RPMI8226 (cell line): ENCODE measurements around the gene MMP28.

Source experiments
- DNase-seq: peaks from one replicate; pipeline ENCODE4 v3.0.0-alpha.2; 2015

MMP28 gene

DNA sequence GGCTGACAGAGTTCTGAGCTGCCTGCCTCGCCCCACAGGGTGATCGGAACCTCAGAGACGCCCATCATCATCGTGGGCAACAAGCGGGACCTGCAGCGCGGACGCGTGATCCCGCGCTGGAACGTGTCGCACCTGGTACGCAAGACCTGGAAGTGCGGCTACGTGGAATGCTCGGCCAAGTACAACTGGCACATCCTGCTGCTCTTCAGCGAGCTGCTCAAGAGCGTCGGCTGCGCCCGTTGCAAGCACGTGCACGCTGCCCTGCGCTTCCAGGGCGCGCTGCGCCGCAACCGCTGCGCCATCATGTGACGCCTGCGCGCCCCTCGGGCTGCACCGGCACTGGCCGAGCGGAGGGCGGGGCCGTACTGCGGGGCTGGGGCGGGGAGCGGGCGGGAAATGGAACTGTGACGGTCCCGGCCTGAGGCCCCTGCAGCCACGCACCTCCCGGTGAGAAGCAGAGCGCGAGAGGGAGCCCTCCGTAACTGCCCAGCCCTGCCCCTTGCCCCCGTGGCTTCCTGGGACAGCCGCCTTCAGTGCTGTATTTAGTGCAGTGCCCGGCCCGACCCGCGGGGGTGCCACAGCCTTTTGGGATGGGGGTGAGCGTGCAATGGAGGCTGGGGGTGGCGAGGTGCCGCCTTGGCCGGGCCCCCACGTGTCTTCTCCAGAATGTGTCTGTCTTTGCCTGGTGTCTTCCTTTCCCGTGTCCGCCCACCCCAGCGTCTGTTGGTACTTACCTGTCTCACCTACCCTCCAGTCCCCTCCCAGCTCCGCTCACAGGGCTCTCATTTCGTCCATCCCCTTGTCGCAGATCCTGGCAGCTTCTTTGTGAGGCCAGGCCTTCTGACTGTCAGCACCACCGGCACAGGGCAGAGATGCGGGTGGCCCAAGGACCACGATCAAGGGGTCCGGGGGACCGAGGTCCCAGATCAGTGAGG, 54.2 kb downstream of the MMP28 start:
- no peak for DNase-seq

DNA sequence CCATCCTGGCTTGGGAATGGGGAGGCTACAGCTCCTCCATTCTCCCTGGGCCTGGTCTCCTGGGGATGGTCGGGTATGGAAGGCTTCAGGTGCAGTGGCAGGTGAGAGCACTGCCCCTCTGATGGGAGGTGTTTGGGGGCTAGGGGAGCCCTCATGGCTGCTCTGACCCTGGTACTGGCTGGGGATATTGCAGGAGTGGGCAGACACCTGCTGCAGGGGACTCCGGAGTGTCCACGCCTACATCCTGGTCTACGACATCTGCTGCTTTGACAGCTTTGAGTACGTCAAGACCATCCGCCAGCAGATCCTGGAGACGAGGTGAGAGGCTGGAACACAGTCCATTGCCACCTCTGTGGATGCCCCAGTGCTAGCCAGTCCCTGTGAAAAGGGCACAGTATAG, 55.2 kb downstream of the MMP28 start:
- DNase-seq: no peak

DNA sequence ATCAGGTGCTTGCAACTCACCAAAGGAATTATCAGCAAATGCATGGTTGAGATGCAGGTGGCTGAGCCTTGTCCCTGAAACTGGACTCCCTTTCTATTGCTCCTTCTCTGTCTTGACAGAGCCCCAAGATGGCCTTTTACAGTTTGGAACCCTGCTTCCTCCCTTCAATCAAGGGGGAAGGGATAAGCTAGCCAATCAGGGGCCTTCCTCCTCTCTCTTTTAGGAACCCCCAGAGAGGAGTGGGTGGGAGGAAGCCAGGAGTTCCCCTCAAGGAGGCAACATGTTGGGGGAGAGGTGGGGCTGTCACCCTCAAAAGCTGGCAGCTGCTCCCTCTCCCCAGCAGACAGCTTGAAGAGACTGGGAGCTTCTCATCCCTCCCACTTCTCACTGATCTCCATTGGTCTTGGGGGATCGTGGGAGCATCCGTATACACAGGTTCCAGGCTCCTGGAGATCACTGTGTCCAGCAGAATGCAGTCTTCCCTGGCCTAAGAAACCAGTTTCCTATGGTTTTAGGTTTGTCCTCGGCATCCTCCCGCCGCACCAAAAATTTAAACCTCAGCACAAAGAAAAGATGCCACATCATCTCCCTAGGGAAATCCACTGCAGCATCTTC, 56.8 kb downstream of the MMP28 start:
- no peak for DNase-seq

DNA sequence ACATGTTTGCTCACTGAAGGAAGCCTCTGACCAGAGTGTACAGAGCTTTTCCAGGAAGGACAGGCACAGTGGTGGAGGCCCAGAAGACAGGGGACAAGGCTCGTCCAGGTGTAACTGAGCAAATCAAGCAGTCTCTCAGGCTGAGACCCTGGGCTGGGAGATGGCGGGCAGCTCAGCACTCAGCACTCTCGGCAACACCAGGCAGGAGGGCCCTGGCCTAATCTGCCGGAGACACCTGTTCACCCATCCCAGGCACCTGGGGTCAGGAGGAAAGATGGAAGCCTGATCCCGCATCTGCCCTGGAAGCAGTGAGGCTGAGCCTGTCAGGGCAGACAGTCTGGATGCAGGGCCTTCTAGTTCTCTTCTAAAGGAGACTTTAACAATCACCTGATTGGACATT, 59.2 kb downstream of the MMP28 start:
- no peak for DNase-seq

DNA sequence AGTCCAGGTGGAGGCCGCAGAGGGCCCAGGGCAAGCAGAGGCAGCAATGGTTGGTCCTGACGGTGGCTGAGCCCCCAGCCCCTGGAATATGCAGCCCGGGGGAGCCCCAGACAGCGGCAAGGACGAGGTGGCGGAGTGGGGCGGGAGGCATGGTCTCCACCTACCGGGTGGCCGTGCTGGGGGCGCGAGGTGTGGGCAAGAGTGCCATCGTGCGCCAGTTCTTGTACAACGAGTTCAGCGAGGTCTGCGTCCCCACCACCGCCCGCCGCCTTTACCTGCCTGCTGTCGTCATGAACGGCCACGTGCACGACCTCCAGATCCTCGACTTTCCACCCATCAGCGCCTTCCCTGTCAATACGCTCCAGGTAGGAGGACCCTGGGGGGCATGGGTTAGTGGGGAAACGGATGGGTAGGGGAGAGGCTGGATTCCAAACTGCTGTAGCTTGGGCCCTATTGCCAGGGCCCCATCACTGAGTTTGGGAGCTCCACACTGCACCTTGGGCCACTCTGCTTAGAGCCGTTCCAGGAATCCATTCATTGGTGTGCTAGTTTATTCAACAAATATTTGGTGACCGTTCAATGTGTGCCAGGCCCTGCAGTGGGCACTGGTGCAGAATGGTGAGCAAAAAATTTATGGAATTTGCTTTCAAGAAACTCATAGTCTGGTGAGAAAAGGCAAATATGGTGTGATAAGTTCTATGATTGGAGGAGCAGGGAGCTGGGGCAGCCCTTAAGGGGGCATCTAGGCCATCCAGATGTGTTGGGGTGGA, 60.2 kb downstream of the MMP28 start:
- DNase-seq: no peak

DNA sequence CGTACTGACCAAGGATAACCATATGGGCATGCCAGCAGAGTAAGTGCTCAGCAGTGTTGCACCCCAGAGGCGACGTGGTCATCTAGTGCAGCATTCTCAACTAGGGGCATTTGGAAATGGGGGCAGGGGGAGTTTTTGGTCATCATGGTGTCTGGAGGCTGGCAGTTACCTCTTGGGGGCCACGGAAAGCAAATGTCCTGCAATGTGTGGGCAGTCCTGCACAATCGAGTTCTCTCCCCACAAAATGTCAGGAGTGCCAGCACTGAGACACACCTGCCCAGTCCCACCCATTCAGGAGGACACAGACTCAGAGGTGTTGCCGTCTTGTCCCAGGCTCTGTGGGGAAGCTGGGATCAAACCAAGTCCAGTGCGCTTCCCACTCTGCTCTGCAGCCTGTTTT, 61.0 kb downstream of the MMP28 start:
- DNase-seq: no peak

DNA sequence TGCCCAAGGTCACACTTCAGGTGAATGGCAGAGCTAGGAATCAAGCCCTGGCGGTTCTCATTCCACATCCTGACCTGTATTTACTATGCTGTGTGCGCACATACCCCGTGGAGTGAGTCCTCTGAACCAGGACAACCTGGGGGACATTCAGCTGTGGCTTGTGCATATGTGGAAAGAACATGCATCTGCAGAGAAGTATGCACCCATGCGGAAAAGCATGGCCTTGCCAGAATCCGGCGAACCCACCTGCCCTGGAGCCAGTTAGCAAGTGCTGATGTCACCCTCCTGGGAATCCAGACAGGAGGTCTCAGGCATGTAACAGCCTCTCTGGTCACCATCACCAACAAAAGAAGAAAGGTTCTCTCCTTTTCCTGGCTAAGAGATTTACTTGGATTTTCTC, 62.1 kb downstream of the MMP28 start:
- no peak for DNase-seq

DNA sequence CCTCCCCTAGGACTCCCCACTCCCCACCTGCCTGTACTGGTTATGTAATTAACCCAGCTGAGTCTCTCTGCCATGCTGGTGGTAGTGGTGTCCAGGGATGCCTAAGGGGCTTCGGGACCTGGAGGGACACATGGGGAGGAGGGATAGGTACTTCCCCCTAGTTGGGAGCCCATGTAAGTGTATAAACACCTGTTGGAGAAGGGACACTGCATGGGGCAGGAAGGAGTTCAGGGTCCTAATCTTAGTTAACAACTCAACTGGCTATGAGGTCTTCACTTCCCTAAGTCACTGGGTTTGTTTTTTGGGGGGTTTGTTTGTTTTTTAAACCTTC, 62.7 kb downstream of the MMP28 start:
- DNase-seq: no peak

DNA sequence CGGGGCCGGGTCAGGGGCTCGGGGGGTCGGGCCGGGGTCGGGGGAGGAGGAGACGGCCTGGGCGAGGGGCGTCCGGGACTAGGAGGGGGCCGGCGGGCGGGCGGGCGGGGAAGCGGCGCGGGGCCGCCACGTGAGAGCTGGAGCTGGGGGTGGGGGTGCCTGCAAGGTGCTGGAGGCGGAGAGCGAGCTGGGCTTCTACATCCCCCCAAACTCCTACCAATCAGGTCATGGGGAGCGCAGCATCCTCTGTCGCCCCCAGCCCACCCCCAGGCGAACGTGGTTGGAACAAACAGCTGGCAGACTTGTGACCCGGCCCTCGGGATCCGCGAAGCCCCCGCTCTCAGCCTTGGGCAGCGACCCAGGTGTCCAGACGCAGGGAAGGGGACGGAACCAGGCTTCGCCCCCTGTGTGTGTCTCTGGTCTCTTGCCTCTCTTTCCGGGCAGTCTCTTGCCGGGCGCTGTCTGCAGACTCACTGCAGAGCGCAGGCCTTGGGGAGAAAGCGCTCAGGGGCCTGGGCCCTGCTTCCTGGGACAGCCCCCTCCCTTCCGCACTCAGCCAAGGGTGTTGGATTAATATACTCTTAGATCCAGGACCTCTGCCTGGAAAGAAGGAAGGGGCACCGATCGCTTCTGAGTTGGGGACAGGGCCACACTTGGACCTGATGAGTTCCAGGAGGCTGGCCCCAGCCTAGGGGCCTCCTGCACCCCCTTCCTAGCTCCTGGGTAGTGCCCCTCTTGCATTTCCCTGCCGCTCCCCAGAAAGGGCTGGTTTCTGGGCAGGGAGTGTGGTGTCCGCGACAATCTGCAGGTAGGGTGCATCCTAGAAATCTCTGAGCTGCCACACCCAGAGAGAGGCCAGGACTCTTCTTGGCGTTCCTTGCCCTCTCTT, 63.3 kb downstream of the MMP28 start:
- DNase-seq: no peak

DNA sequence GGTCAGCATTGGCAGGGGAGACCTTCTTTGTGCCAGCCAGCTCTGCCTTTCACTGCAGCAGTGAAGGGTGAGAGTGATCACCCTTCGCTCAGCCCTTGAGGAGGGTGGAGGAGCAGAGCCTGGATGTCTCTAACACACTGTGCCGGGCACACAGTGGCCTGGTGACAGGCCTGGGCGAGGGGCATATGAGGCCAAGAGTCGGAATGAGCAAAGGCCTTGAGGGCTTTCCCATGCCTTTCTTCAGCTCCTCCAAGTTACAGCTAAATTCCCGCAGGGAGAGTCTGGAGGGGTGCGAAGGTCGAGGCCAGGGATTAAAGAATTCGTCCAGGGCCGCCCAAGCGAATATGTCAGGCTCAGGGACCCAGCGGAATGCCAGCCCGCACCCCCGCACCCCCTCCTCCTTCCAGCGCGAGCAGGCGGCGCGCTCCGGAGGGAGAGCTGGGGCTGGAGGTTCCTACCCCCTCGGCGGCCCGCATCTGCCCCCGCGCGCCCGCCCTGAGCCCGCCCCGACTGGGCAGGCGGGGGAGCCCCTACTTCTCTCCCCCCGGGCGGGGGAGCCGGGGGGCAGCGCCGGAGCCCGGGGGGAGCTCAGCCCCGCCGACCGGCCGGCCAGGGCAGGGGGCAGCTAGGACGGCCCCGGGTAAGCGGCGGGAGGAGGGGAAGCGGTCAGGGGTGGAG, 64.1 kb downstream of the MMP28 start, which contains the start of gene RASL10B:
Gene RASL10B, plus strand, starts transcription at position 401 of the 678 bp plus-strand sequence. CDS start 3,546 bp downstream, outside the sequence.
- peak; percentile 78 for DNase-seq

DNA sequence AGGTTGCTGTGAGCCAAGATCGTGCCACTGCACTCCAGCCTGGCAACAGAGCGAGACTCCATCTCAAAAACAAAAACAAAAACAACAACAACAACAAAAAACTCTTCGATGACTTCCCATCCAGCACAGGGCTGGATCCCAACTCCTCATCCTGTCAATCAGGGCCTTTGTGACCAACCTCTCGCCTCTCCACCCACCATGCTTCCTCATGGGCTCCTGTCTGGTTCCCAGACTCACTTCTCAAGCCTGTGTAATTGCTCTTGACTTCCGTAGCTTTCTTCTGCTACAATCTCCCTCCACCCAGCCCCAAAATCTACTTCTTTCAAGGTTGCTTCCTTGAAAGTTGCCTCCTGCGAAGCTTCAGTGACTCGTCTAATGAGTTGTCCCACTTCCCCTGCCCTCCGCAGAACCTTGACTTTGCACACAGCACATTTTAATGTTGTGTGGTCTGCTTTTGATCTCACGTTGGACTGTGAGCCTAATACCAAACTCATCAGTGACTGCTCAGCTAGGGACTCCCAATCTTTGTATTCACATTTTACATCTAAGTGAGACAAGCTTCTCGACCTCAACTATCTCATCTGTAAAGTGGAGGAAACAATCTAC, 64.9 kb downstream of the MMP28 start:
- no peak for DNase-seq

DNA sequence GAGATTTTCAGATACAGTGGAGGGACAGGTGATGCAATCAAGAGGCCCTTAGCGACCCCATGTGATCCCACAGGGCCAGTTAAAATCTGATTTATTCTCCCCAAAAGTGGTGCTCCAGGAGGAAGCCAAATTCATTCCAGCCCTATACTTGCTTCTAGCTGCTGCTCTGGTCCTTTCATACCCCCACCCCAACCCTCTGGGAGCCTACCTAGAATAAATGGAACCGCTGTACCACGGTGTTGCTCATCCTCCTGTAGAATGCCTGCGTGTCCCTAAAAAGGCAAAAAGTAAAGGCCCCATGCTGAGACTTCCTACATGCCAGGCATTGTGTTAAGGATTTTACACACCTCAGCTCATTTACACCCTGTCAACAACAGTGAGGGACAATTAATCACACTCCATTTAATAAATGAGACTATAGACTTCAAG, 66.0 kb downstream of the MMP28 start:
- DNase-seq: no peak

DNA sequence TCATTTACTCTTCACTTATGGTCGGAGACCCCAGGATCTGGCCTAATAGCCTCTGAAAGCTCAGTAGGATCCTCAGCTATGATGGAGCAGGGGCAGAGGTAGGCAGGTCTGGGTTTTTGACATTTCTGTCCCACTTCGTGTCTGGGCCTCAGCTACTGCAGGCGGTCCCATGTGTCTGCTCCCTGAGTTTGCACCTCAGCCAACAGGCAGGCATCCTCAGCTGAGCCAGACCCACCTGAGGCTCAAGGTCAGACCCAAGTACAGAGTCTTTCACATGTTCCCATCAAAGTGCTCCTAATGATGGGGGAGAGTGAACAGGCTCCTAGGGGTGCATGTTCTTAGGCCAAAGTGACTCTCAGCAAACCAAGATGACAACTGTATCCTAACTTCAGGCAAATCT, 66.9 kb downstream of the MMP28 start:
- DNase-seq: no peak

DNA sequence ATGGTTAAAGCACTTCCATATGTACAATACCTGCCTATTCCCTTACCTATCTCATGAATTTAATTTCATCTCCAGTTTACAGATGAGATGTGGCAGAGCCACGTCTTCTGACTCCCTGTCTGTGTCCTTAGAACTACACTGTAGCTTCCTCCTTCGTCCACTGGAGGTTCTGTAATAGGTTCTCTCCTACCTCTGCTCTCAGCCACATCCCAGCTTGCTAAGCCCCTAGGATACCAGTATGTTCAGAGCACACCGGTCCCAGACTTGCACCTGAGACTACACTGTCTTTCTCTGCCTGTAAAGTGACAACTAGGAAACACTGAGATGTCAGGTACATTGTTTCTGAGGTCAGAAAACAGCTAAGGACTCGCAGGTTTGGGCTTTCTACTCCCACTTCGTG, 67.8 kb downstream of the MMP28 start:
- no peak for DNase-seq

DNA sequence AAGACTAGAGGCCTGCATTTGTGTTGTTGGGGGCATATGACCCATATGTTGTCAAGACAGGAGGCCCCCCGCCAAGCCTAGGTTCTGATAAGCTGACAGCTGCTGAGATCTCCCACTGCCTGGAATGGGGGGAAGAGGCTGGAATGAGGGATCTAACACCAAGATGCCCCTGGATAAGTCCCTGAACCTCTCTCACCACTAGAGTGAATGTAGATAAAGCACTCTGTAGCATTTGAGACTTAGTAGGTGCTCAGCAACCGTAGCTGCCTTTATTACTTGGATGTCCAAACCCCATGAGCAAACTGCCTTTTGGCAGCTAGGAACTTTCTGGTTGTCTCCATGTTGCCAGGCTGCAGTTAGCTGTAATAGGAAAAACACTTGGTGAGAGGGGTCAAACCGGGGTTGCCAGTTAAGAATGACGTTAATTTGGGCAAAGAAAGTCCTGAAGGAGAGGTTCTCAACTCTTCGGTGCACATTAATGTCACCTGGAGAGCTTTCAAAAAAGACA, 68.4 kb downstream of the MMP28 start:
- DNase-seq: no peak

DNA sequence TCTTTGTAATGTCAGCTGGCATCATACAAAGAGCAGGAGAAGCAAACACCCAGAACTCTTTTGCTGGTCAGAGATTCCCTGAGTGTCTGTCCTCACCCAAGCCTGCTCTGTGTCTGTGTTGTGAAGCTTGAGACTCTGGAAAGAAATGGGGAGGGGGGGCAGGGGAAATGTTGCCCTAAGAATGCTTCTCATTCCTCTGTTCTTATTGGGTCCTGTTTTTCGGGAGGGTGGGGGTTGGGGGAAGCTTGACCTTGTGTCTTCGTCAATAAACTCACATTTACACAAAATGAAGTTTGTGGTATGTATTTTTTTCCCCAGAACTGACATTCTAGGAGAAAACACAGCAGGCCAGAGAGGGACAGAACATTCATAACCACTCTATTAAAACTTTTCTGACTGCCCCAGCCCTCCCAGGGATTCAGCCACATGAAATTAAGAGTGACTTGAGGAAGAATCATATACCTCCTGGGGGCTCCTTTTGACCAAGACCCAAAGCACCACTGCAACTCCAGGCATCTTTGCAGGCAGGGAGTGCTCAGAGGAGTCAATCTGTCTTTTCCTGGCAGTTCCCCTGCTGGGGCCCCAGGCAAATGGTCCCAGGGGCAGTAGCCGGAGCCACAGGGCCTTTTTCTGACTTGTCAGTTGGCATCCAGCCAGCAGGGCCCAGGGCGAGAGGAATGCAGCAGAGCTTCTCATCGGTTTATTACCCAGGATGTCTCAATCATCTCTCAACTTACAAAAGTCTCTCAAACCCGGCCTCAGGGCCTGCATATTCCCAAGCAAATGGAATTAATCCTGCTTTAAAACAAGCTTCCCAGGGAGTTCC, 69.1 kb downstream of the MMP28 start:
- peak; percentile 82 for DNase-seq

DNA sequence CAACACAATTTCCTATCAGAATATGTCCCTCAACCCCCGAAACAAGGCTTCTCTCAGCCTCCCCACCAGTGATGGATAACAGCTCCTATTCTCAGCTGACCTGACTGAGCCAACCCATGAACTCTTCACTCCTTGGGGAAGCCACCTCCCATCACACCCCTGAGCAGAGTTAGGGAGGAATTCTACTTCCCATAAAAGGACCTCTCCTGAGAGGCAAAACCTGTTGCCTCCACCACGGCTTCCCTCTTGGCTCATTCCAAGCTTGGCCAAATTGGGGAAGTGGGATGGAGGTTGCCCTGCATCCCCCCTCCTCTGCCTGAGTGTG, 69.7 kb downstream of the MMP28 start:
- no peak for DNase-seq

DNA sequence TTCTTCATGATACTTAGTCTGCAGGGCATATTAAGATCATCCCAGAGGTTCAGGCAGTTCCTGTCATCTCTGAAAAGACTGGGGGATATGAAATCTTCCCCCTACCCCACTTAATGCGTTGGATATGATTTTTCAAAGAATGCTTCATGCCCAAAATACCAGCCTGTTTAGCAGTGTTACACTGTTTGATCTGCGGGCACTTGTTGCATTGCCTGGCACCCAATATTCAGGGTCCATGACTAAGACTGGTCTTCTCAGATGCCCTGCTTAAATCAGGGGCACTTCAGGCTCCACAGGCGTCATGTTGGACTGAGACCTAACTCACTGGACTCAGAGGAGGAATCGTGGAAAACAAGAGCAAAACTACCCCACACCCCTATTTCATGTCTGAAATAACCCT, 70.4 kb downstream of the MMP28 start:
- no peak for DNase-seq

DNA sequence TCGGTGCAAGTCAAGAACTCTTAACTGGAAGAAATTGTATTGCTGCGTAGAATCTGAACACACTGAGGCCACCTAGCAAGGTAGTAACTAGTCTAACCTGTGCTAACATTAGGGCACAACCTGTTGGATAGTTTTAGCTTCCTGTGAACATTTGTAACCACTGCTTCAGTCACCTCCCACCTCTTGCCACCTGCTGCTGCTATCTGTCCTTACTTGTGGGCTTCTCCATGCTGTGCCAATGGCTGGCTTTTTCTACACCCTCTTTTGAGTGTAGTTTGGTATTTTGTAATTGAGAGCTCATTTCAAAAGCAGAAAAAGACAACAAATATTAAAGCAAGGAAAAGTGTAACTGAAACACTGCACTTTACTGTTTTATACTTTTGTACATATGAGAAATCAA, 71.7 kb downstream of the MMP28 start:
- no peak for DNase-seq

DNA sequence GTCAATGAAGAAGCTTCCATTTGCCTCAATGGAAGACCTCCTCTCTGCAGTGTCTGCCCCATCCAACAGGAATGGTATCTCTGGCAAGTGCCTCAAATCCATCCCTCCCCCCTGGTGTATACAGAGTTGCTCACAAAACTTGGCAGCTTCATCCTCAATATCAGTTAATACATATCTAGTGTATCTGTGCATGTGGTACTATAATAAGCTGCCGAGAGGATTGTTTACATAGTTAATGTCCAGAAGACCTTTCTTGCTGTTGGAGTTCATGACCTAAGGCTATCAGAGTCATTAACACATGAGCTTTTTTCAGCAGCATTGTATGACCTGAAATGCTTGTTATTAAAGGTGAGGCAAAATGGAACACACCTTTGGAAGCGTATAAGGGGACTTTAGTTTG, 78.0 kb downstream of the MMP28 start:
- DNase-seq: no peak
